Neural crest cell (in vitro differentiated cells): Measurements from ENCODE around the gene CILP2. TPM values are rescaled to one million over a fixed set of nuclear protein-coding genes. Genes with fewer than 3 reads are reported as not detected.

Experiments used
- DNase-seq: peaks from one replicate; pipeline ENCODE4 v3.0.0; 2021; ENCODE audit warnings: low read depth, mixed read lengths, low spot score
- H3K27ac Mint-ChIP-seq: one replicate; pipeline ENCODE4 v1.8.0; 2021; ENCODE audit warnings: mild to moderate bottlenecking, mixed read lengths; ENCODE audit not compliant: unreplicated experiment
- H3K27me3 Mint-ChIP-seq: 2 replicates; pipeline ENCODE4 v1.8.0; 2021; ENCODE audit warnings: low read depth, mild to moderate bottlenecking, mixed read lengths
- H3K36me3 Mint-ChIP-seq: 2 replicates; pipeline ENCODE4 v1.8.0; 2021; ENCODE audit warnings: low read depth, mild to moderate bottlenecking, mixed read lengths
- H3K4me1 Mint-ChIP-seq: 2 replicates; pipeline ENCODE4 v1.8.0; 2021; ENCODE audit warnings: mixed read lengths
- H3K4me3 Mint-ChIP-seq: one replicate; pipeline ENCODE4 v1.8.0; 2021; ENCODE audit warnings: mild to moderate bottlenecking, mixed read lengths
- H3K9me3 Mint-ChIP-seq: 2 replicates; pipeline ENCODE4 v1.8.0; 2021; ENCODE audit warnings: mixed read lengths
- CTCF ChIP-seq: fragments of 200-600 bp; sonication (generic); conservative IDR thresholded peaks from 2 replicates; pipeline ENCODE4 v1.5.0; 2021; ENCODE audit warnings: antibody characterized with exemption, mild to moderate bottlenecking
- total RNA-seq: library from RNA; stranded (reverse); gene quantifications from 2 replicates; pipeline ENCODE4 v1.2.1, GENCODE V29; 2021

CILP2 gene
- total RNA-seq, 1 donor from 2014 or later, result 2.7 TPM

GRCh38 chr19:19508217-19508616, 29.8 kb upstream of the CILP2 start:
- Mint-ChIP-seq H3K27me3 (peaks cover 2% of the 10 kb centered on the region), H3K27ac (no peak overlapping the region), H3K4me3 (peak overlapping the region; percentile 8), H3K36me3 (peaks cover 12% of the 10 kb centered on the region), H3K9me3 (no peaks in the 10 kb centered on the region), H3K4me1 (no peaks in the 10 kb centered on the region)
- no peak for TF ChIP-seq CTCF
- no peak for DNase-seq

DNA sequence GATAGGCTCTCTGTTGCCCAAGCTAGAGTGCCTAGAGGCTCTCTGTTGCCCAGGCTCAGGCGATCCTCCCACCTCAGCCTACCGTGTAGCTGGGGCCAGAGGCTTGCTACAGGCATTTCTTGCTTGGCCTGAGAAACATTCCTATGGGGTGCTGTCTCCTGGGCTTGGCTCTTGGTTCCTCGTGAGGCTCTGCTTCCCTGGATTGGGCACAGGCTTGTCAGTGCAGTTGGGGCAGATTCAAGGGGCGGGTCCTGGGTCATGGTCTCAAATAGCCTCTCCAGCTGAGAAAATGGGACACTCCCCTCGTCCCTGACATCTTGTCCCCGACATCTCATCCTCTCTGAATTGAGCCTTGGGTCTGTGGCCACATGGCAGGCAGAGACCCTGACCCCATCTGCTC, 27.6 kb upstream of the CILP2 start:
- TF ChIP-seq CTCF, result no peak
- Mint-ChIP-seq H3K4me3 (peak overlapping the region; percentile 66), H3K27ac (no peak overlapping the region), H3K27me3 (peaks cover 2% of the 10 kb centered on the region), H3K4me1 (no peaks in the 10 kb centered on the region), H3K9me3 (no peaks in the 10 kb centered on the region), H3K36me3 (peaks cover 5% of the 10 kb centered on the region)
- no peak for DNase-seq

DNA sequence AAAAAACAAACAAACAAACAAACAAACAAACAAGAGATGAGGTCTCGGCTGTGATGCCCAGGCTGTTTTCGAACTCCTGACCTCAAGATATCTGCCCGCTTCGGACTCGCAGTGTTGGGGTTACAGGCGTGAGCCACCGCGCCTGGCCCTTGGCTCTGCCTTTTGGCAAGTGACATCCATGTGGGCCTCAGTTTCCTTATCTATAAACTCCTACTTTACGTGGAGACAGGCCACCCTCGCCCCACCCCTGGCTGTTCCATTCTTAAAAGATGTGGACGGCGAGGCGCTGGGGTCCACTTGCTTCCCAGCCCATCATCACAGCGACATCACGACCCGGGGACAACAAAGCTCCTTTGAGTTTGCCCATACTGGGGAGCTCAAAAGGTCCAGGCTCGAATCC, 24.4 kb upstream of the CILP2 start:
- Mint-ChIP-seq H3K27ac (no peak overlapping the region), H3K4me1 (peaks cover 10% of the 10 kb centered on the region), H3K9me3 (no peaks in the 10 kb centered on the region), H3K27me3 (peaks cover 5% of the 10 kb centered on the region), H3K36me3 (peaks cover 5% of the 10 kb centered on the region), H3K4me3 (peak overlapping the region; percentile 72)
- no peak for TF ChIP-seq CTCF
- DNase-seq, result no peak

DNA sequence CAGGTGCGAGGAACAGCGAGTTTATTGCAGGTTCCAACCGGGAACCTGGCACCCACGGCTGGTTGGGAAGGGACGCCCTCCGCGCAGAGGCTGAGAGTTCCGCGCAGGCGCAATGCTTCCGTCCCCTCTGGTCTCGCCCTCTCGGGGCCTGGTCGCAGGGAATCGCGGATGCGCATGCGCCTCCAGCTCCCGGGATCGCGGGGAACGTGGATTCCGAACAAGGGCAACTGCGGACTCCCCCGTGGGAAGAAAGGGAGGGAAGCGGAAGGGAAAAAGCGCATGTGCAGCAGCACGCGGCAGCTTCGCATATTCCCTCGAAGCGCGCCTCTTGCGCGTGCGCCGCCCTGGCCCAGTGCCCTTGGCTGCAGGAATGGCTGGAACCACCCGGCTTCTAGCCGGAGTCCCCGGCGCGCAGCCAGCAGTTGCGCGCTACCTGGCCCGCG, 23.8 kb upstream of the CILP2 start:
- H3K36me3 Mint-ChIP-seq, result peaks cover 7% of the 10 kb centered on the region
- peaks cover 10% of the 10 kb centered on the region for H3K4me1 Mint-ChIP-seq
- no peaks in the 10 kb centered on the region for H3K9me3 Mint-ChIP-seq
- no peak for TF ChIP-seq CTCF
- no peak for DNase-seq
- peaks cover 5% of the 10 kb centered on the region for H3K27me3 Mint-ChIP-seq
- no peak overlapping the region for H3K27ac Mint-ChIP-seq
- no peak overlapping the region for H3K4me3 Mint-ChIP-seq

DNA sequence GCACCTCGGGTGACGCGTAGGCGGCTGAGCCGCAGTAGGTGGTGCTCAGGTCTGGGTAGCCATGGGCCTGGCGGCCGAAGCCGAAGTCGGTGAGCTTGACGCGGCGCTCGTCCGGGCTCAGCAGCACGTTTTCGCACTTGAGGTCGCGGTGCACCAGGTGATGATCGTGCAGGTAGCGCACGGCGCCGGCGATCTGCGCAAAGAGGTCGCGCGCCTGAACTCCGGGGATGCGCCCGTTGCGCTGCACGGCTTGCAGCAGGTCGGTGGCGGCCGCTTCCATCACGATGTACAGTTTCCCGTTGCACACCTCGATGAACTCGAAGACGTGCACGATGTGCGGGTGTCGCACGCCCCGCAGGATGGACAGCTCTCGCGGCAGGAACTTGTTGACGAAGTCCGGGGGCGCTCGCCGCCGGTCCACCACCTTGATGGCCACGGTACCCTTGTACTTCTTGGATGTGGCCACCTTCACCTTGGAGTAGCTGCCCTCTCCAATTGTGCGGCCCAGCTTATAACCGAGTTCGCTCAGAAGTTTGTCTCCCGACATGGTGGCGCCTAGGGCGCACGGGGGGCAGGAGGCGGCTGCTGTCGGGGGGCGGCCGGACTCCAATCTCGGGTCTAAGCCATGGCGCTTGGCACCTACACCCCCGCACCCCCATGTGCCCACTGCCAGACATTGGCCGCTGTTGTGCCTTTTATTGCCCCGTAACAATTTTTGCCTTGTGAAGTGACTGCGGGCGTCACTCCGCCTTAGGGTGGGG, 23.0 kb upstream of the CILP2 start, which contains the start of gene TSSK6:
TSS of gene TSSK6 (minus strand) at position 668 of the 761 bp plus-strand sequence. CDS start at position 547, 121 bp downstream.
- Mint-ChIP-seq H3K27me3 (peaks cover 5% of the 10 kb centered on the region), H3K27ac (peak within 1 kb of the TSS; percentile 90), H3K4me3 (peak within 1 kb of the TSS; percentile 99), H3K4me1 (peaks cover 10% of the 10 kb centered on the region), H3K36me3 (peaks cover 8% of the 10 kb centered on the region), H3K9me3 (no peaks in the 10 kb centered on the region)
- no peak for DNase-seq
- TF ChIP-seq CTCF, result no peak
